SW480 (cell line): Measurements from ENCODE around the gene ARPC5L.
"Not testable (repeated sequence)": the region's sequence is repeated elsewhere in the genome, so short reads cannot be mapped to it uniquely, and the experiment has no call there.

ENCODE experiments used
- DNase-seq: peaks from one replicate; pipeline ENCODE4 v3.0.0-alpha.2; 2016; ENCODE audit warnings: low spot score

The ARPC5L gene

GRCh38 chr9:124894035-124894740 is 32.3 kb downstream of the ARPC5L start:
- DNase-seq, result no peak

DNA sequence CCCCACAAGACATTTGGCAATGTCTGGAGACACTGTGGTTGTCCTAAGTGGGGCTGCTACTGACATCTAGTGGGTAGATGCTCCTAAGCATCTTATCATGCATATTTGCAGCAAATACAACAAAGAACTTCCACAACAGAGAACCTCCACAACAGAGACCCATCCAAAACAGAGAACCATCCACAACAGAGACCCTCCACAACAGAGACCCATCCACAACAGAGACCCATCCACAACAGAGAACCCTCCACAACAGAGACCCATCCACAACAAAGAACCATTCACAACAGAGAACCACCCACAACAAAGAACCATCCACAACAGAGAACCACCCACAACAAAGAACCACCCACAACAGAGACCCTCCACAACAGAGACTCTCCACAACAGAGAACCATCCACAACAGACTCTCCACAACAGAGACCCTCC is 32.8 kb downstream of the ARPC5L start:
- peak; percentile 33 for DNase-seq

DNA sequence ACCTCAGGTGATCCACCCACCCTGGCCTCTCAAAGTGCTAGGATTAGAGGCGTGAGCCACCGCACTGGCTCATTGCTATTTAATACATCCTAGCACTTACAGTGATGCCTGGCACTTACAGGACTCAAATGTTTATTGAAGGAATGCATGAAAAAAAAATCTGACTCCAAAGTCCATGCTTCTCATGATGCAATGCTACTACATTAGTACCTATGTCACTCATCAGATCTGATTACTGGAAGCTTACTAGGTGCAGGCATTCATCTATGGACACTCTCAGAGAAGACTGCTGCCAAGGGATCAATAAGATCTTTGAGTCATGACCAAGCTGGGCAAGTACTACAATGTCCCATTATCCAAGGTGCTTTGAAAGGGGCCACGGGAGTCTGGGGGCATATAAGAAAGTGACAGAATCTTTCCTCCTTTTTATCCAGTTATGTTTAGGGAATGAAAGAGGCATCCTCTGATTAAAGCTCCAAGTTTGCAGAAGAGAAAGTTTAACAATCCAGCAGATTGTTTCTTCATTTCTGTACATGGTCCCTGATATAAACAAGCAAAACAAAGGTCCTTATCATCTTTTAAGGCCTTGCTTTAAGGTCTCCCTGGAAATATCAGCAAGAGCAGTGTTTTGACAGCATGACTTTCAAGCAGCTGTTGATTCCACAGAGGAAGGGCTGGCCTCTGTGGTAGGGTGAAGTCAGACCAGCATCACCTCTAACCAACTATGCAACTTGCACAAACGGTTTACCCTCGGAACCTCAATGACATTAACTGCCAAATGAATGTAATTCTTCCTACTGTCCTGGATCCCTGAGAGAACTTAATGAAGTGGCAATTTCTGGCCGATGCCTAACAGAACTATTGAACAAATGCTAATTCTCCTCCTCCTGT is 35.9 kb downstream of the ARPC5L start:
- DNase-seq, result no peak

GRCh38 chr9:124899845-124900244 is 37.9 kb downstream of the ARPC5L start:
- DNase-seq, result no peak

DNA sequence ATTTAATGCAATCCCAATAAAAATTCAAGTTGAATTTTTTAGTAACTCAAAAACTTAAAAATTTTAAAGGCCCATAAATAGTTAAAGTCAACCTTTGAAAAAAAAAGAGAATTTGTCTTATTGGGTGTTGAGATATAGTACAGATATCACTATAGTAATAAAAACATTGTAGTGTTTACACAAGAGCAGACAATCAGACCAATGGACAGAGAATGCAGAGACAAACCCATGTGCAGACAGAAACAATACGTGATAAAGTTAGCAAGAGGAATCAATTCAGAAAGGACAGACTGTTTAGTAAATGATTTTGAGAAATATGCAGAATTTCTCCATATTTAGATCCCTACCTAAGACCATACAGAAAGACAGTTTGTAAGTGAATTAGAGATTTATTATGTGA is 45.0 kb downstream of the ARPC5L start:
- no peak for DNase-seq

- DNase-seq, result no peak
These were observed 46.2 kb downstream of the ARPC5L start for GRCh38 chr9:124908098-124908497.

DNA sequence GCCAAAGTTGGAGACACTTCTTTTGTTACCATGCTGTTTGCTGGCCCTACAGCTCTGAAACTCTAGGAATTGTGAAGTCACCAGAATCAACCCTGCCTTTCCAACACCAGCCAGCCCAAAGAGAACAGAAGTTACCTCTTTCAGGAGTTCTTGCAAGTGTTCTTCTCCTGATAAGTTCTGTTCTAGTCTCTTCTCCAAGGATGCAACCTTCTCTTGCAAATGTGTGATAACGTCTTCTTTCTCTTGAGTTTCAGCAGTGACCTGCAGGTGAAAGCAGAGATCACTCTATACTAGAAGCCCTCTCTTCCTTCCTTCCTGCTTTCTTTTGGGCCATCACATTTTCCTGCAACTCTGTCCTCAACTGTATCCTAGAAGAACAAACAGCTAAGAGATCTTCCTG is 49.8 kb downstream of the ARPC5L start:
- no peak for DNase-seq

GRCh38 chr9:124913378-124913777 is 51.4 kb downstream of the ARPC5L start:
- DNase-seq, result no peak

- no peak for DNase-seq
These were observed 52.9 kb downstream of the ARPC5L start for GRCh38 chr9:124914753-124915405.

GRCh38 chr9:124920394-124920793 is 58.5 kb downstream of the ARPC5L start:
- not testable (repeated sequence) for DNase-seq
